GM18861 (cell line): ENCODE results near the gene CARHSP1.
"Not testable (repeated sequence)": the region's sequence is repeated elsewhere in the genome, so short reads cannot be mapped to it uniquely, and the experiment has no call there.

Source experiments
- ATAC-seq: cut with Tn5 transposase; IDR thresholded peaks from one replicate; pipeline ENCODE4 v1.9.1; 2021; ENCODE audit not compliant: unreplicated experiment

CARHSP1 gene

DNA sequence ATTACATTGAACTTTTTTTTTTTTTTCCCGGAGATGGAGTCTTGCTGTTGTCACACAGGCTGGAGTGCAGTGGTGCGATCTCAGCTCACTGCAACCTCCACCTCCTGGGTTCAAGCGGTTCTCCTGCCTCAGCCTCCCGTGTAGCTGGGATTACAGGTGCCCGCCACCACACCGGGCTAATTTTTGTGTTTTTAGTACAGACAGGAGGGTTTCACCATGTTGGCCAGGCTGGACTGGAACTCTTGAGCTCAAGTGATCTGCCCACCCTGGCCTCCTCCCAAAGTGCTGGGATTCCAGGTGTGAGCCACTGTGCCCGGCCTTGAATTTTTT lies 5.0 kb upstream of the CARHSP1 start:
- ATAC-seq, result not testable (repeated sequence)

DNA sequence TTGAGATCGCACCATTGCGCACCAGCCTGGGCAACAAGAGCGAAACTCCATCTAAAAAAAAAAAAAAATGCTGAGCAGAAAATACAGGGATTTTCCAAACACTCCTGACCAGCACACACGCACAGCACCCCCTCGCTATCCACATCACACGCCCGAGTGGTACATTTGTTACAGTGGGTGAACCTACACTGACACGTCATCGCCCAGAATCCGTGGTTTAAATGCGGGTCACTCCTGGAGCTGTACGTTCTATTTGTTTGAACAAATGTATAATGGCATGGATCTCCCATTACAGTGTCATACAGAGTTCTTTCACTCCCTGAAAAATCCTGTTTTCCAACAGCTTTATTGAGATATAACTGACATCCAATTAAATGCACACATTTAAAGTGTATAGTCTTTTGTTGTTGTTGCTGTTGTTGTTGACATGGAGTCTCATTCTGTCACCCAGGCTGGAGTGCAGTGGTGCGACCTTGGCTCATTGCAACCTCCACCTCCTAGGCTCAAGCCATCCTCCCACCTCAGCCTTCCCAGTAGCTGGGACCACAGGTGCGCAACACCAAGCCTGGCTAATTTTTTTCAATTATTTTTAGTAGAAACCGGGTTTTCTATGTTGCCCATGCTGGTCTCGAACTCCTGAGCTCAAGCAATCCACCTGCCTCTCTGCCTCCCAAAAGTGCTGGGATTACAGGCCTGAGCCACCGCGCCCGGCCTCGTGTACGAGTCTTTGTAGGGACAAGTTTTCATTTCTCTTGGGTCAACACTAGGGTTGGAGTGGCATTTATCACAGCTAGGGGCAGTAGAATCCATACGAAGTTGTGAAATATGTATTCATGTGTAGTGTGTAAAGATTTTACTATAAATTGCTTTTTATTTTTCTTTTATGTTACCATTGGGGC lies 4.4 kb upstream of the CARHSP1 start:
- no peak for ATAC-seq

DNA sequence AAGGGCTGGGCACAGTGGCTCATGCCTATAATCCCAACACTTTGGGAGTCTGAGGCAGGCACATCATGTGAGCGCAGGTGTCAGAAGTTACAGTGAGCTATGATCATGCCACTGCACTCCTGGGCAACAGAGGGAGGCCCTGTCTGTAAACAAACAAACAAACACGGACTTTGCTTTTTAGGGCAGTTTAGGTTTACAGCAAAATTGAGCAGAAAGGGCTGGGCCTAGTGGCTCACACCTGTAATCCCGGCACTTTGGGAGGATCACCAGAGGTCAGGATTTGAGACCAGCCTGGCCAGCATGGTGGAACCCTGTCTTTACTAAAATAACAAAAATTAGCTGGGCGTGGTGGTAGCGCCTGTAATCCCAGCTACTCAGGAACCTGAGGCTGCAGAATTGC lies 3.3 kb upstream of the CARHSP1 start:
- no peak for ATAC-seq

DNA sequence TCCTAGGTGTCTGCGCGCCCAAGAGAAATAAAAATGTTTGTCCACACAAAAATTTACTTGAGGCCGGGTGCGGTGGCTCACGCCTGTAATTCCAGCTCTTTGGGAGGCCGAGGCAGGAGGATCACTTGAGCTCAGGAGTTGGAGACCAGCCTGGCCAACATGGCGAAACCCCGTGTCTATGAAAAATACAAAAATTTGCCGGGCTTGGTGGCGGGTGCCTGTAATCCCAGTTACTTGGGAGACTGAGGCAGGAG lies 1.1 kb upstream of the CARHSP1 start:
- ATAC-seq, result not testable (repeated sequence)

DNA sequence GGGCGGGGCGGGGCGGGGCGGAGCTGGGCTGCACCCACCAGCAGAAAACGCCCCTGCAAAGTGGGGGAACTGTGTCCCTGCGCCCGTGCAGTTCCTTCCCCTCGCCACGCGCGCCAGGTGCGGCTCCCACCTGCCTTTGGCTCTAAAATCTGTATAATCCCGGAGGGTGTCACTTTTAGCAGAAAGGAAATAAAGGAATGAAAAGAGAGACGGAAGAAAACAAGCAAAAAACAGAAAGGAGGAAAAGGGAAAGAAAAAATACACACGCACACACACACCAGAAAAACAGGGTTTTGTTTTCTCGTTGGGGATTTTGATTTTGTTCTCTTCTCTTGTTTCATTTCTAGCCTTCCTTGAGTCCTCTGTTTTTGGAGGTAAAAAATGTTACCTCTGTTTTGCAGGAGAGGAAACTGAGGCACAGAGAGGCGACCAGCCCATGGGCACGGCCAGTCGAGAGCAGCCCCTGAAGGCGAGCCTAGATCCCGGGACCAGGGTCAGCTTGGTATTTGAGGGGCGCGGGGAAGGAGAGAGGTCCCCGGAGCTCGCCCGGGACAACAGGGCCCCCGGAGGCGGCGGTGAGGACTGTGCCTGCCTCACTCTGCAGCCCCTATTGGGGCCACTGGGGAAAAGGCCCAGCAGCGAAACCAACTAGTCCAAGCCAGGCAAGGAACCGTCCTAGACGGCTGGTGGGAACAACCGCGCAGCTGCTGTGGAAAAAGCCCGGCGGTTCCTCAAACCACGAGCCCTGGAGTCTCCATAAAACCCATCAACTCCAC lies 594 bp upstream of the CARHSP1 start:
- no peak for ATAC-seq

DNA sequence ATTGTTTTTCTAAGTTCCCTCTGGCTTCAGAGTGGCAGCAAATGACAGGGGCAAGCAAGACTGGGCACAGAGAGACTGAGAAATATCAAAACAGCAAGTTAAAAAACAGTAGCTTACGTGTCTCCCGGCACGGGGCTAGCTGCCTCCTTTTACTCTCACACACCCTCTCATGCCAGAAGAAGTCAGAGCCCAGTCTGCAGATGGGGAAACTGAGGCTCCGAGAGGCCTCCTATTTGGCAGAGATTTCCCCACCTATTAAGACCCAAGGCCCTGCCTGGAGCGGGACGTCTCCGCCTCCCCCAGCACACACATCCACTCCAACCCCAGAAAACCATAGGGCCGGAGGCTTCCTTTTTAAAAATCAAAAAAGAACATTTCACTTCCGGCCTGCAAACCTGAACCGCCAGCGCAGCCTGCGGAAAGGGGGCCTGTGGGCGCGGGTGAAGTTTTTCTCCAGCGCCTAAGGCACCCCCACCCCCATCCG lies 832 bp downstream of the CARHSP1 start:
- no peak for ATAC-seq

DNA sequence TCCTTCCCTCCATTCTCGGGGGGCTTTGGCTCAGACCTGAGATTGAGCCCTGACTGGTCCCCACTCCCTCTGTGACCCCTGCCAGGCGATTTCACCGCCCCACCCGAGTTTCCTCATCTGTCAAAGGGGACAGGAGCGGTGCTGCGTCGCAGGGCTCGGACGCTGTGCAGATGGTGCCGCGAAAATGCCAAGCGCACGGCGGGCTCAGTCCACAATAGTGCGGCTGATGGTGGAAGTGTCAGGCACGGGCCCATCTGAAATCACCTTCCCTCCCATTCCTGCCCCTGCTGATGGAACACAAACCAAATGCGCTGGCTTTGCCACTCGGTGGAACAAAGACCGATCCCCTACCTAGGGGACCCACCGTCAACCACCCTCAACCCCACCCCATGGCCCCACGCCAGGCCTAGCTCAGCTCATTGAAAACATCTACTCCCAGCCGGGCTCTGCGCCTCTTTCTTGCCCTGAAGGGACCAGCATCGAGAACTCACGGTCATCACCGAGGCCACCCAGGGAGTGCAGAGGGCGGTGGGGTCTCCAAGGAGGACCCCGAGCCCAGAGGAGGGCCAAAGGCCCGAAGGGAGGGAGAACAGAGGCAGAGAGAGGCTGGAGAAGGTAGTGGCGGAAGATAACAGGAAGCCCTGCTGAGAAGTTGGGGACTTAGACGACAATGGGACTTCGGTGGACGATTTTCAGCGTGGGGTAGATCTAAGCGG lies 1.4 kb downstream of the CARHSP1 start:
- no peak for ATAC-seq

DNA sequence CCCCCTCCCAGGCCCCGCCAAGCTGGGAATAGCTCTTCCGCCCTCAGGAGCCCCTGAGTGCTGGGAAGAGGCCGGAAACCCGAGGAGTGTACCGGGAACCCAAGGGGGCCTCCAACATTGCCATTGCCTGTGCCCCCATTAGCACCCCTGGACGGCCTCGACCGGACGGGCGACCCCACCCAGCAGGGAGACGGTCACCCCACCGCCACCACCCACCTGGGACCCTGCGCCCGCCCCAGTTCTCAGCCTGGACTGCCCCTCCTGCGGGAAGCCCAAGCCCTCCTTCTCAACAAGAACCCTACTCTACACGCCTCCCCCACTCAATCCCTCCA lies 2.0 kb downstream of the CARHSP1 start:
- no peak for ATAC-seq

DNA sequence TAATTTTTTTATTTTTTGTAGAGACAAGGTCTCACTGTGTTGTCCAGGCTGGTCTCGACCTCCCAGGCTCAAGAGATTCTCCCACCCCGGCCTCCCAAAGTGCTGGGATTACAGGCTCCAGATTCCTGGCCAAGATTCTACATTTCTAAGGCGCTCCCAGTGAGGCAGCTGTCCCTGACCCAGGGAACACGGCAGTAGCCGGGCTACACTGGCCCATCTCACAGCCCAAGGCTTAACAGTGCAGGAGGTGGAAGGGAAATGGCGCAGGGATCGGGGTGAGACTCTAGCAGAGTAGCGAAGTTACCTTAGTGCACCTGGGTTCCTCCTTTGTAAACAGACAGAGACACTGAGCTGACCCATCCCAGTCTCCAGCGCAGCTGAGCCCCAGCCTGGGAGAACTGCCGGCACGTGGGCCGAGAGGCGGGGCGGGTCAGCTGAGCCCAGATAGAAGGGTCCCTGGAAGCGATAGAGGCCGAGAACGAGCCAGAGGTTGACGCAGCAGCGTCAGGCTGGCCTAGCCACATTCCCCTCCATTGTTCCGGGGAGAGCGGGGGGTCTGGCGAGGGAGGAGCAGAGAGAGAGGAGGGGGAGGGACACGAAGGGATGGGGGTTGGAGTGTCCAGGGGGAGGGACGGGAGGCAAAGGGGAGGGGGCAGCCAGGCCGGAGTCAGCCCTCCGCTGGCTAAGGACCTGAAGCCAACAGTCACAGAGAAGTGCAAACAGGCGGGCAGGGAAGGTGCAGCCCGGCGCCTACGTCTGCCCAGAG lies 2.5 kb downstream of the CARHSP1 start:
- ATAC-seq, result no peak

DNA sequence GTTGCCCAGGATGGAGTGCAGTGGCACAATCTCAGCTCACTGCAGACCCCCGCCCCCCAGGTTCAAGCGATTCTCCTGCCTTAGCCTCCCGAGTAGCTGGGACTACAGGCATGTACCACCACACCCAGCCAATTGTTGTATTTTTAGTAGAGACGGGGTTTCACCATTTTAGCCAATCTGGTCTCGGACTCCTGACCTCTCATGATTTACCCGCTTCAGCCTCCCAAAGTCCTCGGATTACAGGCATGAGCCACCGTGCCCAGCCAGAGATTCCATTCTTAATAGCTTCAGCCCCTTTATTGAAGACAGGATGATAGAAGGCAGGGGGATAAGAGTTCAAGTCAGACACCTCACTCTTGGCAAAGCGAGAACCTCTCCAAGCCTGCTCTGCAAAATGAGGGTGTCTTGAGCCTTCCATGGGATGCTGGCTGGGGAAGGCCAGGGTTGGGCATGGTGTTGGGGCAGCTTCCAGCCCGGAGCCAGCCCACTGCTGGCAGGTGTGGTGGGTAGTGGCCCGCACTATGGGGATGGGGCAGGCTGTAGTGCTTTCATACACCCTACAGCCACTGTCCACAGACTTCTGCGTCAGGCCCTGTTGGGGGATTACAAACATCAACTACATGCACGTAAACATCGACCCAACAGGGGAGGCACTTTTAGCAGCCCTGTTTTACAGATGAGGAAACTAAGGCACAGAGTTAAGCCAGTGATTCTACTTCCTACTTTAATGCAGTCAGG lies 3.5 kb downstream of the CARHSP1 start:
- no peak for ATAC-seq

DNA sequence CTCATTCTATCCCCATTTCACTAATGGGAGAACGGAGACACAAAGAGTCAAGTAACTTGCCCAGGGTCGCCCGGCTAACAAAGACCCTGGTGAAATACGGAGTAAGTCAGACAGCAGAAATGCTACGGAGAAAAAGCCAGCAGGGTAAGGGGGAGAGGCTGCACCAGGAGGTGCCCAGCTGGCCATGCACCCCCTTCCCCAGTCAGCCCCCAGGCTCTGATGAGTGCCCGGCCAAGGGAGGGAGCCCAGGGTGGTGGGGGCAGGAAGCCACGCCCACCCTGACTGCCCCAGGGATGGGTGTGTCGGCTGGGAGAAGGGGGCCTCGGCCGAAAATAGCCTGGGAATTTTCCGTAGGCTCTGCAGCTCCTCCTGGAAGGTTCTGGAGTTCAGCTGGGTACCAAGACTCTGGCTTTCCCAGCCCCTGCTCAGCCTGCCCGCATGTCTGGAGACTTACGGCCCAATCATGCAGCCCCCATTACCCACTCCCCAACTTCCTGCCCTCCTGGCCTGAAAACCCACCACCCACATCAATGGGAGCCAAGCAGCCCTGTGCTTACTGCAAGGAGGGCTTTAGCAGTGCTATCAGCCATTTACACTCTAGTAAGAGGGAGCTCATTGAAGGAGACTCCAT lies 4.2 kb downstream of the CARHSP1 start:
- no peak for ATAC-seq

DNA sequence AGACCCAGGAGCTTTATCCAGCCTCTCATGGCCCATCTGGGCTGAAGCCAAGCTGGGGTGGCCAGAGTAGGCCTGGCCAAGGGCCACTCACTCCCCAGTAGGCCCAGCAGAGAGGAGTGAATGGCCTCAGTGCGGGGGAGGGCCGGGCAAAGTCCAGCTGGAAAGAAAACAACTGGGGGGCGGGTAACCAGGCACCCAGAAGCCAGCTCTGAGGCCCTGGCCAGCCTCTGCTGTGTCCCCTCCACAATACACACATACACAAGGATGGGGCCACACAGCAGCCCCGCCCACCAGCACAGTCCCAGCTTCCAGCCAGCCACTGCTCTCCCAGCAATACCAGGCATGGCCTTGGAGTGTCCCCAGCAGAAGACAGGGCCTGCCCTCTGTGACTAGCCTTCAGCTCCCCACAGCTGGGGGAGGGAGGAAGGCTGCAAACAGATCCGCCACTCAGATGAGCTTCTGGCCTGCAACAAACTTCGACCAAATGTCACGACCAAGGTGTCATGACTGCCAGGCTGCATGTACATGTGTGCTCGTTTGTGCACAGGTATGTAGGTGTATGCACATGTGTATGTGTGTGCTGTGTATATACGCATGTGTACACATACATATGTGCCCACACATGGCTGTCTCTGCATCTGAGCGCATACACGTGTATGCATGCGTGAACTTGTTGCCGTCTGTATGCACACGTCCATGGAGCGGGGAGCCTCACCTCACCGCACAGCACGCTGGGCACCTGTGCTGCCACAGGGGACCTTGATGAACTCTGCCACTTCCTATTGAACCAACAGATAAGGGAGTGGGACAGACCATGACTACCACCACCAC lies 5.0 kb downstream of the CARHSP1 start:
- no peak for ATAC-seq

DNA sequence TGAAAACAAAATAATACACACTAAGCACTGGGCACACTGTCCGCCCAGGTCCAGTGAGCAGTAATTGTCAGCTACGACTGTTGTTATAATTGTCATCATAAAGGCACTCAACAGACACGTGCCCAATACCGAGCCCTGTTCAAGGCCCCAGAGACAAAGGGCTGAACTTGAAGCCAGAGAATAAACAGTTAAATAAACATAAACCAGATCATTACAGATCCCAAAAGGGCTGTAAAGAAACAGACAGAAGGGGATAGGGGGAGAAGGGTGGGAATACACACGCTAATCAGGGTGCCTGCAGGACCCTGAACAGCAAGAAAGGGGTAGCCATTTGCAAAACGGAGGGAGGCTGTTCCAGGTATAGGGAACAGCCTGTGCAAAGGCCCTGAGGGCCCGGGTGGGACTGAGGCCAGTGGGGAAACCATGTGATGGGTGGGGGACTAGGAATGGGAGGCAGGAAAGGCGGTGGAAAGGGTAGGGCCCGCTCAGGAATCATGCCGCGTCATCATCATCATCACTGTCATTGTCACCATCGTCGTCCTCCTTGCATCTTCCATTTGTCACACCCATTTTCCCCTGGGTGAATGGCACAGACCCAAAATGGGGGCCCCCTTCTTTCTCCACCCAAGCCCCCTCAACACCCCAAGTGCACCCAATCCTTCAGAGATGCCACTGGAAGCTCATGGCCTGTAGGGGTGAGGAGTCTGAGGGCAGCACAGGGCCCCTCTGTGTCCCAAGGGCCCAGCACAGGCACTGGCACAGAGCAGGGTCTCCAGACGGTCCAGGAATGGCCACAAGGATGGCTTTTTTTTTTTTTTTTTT lies 6.3 kb downstream of the CARHSP1 start:
- no peak for ATAC-seq

DNA sequence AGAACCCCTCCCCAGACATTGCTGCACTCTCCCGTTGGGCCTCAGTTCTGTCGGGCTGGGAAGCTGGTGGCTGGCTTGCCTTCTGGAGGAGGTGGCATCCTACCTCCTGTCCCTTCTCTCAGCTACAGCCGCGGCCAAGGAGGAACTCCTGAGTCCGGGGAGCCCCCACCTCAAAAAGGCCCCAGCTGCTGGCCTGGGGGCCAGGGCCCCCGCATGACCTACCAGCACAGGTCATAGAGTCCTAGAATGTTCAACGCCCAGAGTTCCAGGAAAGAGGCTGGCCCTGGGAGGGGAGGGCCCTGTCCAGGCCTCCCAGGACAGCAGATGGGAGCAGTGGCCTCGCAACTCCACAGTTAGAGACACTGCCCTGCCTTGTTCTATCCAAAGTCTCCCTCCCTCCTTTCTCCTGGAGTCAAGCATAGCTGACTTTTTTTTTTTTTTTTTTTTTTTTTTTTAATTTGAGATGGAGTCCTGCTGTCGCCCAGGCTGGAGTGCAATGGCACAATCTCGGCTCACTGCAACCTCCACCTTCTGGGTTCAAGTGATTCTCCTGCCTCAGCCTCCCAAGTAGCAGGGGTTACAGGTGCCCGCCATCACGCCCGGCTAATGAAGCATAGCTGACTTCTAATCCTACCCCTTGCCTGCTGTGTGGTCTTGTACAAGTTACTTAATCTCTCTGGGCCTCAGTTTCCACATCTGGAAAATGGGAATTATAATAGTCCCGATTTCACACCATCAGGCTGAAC lies 7.1 kb downstream of the CARHSP1 start:
- ATAC-seq, result no peak

DNA sequence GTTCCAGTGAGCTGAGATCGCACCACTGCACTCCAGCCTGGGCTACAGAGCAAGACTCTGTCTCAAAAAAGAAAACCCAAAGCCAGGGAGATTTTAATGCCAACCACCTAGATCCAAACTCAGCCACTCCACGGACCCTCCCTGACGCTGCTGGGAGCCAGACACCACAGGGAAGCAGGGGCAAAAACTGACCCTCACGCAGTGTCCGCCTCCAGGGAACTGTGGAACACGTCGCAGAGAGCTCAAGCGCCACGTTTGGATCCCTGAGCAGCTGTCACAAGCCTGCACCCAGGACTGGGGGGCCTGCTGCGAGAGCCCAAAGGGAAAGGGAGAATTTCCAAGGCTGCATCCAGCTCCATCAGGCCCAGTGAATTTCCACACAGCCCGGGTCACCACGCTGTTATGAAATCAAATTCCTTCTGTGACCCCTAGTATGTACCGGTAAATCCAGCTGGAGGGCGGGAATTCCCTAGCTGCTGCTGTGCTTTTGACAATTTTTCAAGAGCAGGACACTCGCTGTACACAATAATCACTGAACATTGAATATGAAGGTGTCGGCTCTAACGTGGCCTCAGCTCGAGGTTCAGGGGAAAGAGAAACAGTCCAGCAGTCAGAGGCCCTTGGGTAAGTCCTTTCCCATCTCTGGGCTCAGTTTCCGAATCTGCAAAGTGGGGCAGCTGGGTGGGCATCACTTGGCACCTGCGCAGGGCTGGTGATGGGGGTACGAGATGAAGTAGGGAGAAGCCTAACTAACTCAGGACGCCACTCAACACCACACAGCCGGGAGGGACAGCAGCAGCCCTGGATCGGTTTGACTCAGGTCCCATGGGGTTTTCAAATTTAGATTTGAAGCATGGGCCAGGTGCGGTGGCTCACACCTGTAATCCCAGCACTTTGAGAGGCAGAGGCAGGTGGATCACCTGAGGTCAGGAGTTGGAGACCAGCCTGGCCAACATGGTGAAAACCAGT lies 8.6 kb downstream of the CARHSP1 start:
- no peak for ATAC-seq
